ENCODE measurements around the gene SELENOK.
A peak's percentile ranks its signal among the peaks of the same experiment; 100 is the strongest.
"Not testable (repeated sequence)": the region's sequence is repeated elsewhere in the genome, so short reads cannot be mapped to it uniquely, and the experiment has no call there.

Gene SELENOK

GRCh38 chr3:53891497-53892285 lies at the start of gene SELENOK:
TSS of gene SELENOK (minus strand) at chr3:53891859.
- Histone ChIP-seq H3K27me3 (ENCODE audit: insufficient read depth, low read length) (peaks cover 14% of the 10 kb centered on the region; the same call in 1 of the 2 replicates), H3K4me1 (ENCODE audit: control insufficient read depth, insufficient read depth, low read length, unreplicated experiment) (peaks cover 12% of the 10 kb centered on the region), H2AFZ (ENCODE audit: low read length, unreplicated experiment) (peak within 1 kb of the TSS; percentile 86), H3K36me3 (ENCODE audit: insufficient read depth, low read length) (0 out of 2 replicates have a peak, but pooled peaks cover 10% of the 10 kb centered on the region), H3K27ac (ENCODE audit: low read depth, low read length) (peak within 1 kb of the TSS; percentile 87), H3K79me2 (ENCODE audit: control insufficient read depth, insufficient read depth, low read length, unreplicated experiment) (peaks cover 34% of the 10 kb centered on the region), H3K4me3 (ENCODE audit: low read depth, low read length) (peak within 1 kb of the TSS; percentile 97)

DNA sequence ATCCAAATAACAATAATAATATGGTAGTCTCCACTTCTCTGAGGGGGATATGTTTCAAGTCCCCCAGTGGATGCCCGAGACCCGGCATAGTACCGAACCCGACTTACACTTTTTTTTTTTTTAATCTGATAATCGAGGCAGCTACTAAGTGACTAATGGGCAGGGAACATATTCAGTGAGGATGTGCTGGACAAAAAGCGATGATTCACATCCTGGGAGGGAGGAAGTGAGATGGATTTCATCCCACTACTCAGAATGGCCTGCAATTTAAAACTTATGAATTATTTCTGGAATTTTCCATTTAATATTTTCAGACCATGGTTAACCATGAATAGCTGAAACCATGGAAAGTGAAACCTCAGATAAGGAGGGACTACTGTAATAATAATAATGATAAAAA lies 49.5 kb upstream of the SELENOK start:
- no peaks in the 10 kb centered on the region for H3K79me2 ChIP-seq (ENCODE audit: control insufficient read depth, insufficient read depth, low read length, unreplicated experiment)
- no peaks in the 10 kb centered on the region for H3K36me3 ChIP-seq (ENCODE audit: insufficient read depth, low read length)
- no peak overlapping the region for H3K27ac ChIP-seq (ENCODE audit: low read depth, low read length)
- H3K4me3 ChIP-seq (ENCODE audit: low read depth, low read length) = no peak overlapping the region
- H3K4me1 ChIP-seq (ENCODE audit: control insufficient read depth, insufficient read depth, low read length, unreplicated experiment) = peaks cover 13% of the 10 kb centered on the region
- no peaks in the 10 kb centered on the region for H3K27me3 ChIP-seq (ENCODE audit: insufficient read depth, low read length)
- peak overlapping the region; percentile 39 for H2AFZ ChIP-seq (ENCODE audit: low read length, unreplicated experiment)

DNA sequence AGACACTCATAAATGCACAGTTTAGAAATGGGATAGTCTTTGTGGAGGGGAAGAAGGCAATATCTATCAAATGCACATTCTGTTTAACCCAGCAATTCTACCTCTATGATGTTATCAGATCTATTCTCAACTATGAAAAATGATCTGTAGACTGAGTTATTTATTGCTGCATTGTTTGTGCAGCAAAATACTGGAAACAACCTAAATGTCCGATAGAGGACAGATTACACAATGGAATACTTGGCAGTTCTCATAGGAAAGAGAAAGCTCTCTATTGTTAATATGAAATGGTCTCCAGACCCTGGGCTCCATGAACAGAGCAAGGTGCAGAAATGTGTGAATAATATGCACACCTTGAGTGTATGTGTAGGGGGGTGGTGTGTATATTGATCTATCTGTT lies 49.0 kb upstream of the SELENOK start:
- Histone ChIP-seq H2AFZ (ENCODE audit: low read length, unreplicated experiment) (no peak overlapping the region), H3K27me3 (ENCODE audit: insufficient read depth, low read length) (no peaks in the 10 kb centered on the region), H3K27ac (ENCODE audit: low read depth, low read length) (no peak overlapping the region), H3K4me3 (ENCODE audit: low read depth, low read length) (no peak overlapping the region), H3K36me3 (ENCODE audit: insufficient read depth, low read length) (no peaks in the 10 kb centered on the region), H3K79me2 (ENCODE audit: control insufficient read depth, insufficient read depth, low read length, unreplicated experiment) (no peaks in the 10 kb centered on the region), H3K4me1 (ENCODE audit: control insufficient read depth, insufficient read depth, low read length, unreplicated experiment) (peaks cover 13% of the 10 kb centered on the region)

DNA sequence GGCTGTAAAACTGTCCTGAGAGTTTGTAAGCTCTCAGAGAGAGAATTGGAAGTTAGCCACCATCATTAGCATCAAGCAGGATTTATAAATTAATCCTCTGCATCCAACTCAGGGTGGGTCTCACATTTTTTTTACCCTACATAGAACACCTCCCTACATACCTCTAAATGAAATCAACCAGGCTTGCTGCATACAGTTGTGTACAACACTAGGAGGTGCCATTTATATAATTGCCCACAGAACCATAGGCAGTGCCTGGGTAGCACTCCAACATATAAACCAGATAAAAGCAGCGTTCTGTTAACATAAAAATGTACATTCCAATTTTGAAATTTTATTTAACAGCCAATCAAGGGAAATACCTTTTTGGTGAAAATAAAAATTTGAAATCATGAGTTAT lies 48.2 kb upstream of the SELENOK start:
- H3K4me1 ChIP-seq (ENCODE audit: control insufficient read depth, insufficient read depth, low read length, unreplicated experiment) = peaks cover 13% of the 10 kb centered on the region
- H3K4me3 ChIP-seq (ENCODE audit: low read depth, low read length) = no peak overlapping the region
- H3K79me2 ChIP-seq (ENCODE audit: control insufficient read depth, insufficient read depth, low read length, unreplicated experiment) = no peaks in the 10 kb centered on the region
- H3K27ac ChIP-seq (ENCODE audit: low read depth, low read length) = no peak overlapping the region
- H3K36me3 ChIP-seq (ENCODE audit: insufficient read depth, low read length) = no peaks in the 10 kb centered on the region
- H2AFZ ChIP-seq (ENCODE audit: low read length, unreplicated experiment) = no peak overlapping the region
- H3K27me3 ChIP-seq (ENCODE audit: insufficient read depth, low read length) = no peaks in the 10 kb centered on the region

DNA sequence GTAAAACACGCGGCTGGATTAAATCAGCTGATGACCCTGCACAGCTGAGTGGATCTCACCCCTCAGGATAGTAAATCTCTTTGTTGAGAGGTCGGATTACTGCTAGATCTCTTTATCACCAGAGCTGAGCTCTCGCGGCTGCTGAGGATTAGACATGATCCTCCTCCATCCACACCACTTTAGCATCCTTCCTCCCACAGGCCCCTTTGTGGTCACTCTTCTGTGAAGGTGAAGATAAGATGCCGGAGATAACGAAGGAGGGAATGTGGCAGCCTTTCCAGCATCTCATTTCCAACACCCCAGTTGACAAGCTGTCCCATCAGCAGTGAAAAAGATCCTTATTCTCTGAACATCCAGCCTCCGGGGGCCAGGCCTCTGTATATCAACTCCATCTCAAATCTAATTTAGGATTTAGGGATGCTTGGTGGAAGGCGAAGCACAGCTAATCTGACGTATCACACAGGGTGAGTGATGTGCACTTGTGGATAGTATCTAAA lies 47.5 kb upstream of the SELENOK start:
- Histone ChIP-seq H3K4me1 (ENCODE audit: control insufficient read depth, insufficient read depth, low read length, unreplicated experiment) (peaks cover 13% of the 10 kb centered on the region), H3K79me2 (ENCODE audit: control insufficient read depth, insufficient read depth, low read length, unreplicated experiment) (no peaks in the 10 kb centered on the region), H3K36me3 (ENCODE audit: insufficient read depth, low read length) (no peaks in the 10 kb centered on the region), H3K4me3 (ENCODE audit: low read depth, low read length) (no peak overlapping the region), H3K27me3 (ENCODE audit: insufficient read depth, low read length) (no peaks in the 10 kb centered on the region), H3K27ac (ENCODE audit: low read depth, low read length) (no peak overlapping the region), H2AFZ (ENCODE audit: low read length, unreplicated experiment) (no peak overlapping the region)

- no peaks in the 10 kb centered on the region for H3K79me2 ChIP-seq (ENCODE audit: control insufficient read depth, insufficient read depth, low read length, unreplicated experiment)
- H3K27ac ChIP-seq (ENCODE audit: low read depth, low read length) = no peak overlapping the region
- no peaks in the 10 kb centered on the region for H3K36me3 ChIP-seq (ENCODE audit: insufficient read depth, low read length)
- no peak overlapping the region for H3K4me3 ChIP-seq (ENCODE audit: low read depth, low read length)
- H2AFZ ChIP-seq (ENCODE audit: low read length, unreplicated experiment) = no peak overlapping the region
- H3K27me3 ChIP-seq (ENCODE audit: insufficient read depth, low read length) = peaks cover 2% of the 10 kb centered on the region; the same call in 1 of the 2 replicates
- peaks cover 13% of the 10 kb centered on the region for H3K4me1 ChIP-seq (ENCODE audit: control insufficient read depth, insufficient read depth, low read length, unreplicated experiment)
Measured at GRCh38 chr3:53938645-53939044, 47.0 kb upstream of the SELENOK start.

- Histone ChIP-seq H3K27me3 (ENCODE audit: insufficient read depth, low read length) (peaks cover 3% of the 10 kb centered on the region; the same call in 1 of the 2 replicates), H3K36me3 (ENCODE audit: insufficient read depth, low read length) (no peaks in the 10 kb centered on the region), H3K4me1 (ENCODE audit: control insufficient read depth, insufficient read depth, low read length, unreplicated experiment) (peaks cover 8% of the 10 kb centered on the region), H2AFZ (ENCODE audit: low read length, unreplicated experiment) (no peak overlapping the region), H3K4me3 (ENCODE audit: low read depth, low read length) (no peak overlapping the region), H3K27ac (ENCODE audit: low read depth, low read length) (no peak overlapping the region), H3K79me2 (ENCODE audit: control insufficient read depth, insufficient read depth, low read length, unreplicated experiment) (no peaks in the 10 kb centered on the region)
Measured at GRCh38 chr3:53936347-53936746, 44.7 kb upstream of the SELENOK start.

DNA sequence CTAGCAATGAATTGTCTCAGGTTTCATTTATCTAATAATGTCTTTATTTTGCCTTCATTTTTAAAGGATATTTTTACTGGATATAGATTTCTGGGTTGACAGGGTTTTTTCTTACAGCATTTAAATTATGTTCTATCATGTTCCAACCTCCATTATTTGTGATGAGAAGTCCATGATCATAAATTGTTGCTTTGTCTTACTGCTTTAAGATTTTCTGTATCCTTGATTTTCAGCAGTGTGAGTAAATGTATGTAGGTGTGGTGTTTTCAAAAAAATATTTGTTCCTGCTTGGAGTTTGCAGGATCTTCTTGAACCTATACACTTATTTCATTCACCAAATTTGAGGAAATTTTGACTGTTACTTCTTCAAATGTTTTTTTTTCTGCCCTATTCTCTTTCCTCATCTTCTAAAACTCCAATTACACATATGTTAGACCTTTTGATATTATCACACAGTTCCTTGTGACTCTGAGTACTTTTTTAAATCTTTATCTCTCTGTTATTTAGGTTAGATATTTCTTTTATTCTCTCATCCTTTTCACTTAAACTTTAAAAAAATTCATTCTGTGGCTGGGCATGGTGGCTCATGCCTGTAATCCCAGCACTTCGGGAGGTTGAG lies 43.7 kb upstream of the SELENOK start:
- Histone ChIP-seq H3K27ac (ENCODE audit: low read depth, low read length) (no peak overlapping the region), H2AFZ (ENCODE audit: low read length, unreplicated experiment) (no peak overlapping the region), H3K79me2 (ENCODE audit: control insufficient read depth, insufficient read depth, low read length, unreplicated experiment) (no peaks in the 10 kb centered on the region), H3K4me1 (ENCODE audit: control insufficient read depth, insufficient read depth, low read length, unreplicated experiment) (no peaks in the 10 kb centered on the region), H3K27me3 (ENCODE audit: insufficient read depth, low read length) (peaks cover 3% of the 10 kb centered on the region; the same call in 1 of the 2 replicates), H3K36me3 (ENCODE audit: insufficient read depth, low read length) (no peaks in the 10 kb centered on the region), H3K4me3 (ENCODE audit: low read depth, low read length) (no peak overlapping the region)

DNA sequence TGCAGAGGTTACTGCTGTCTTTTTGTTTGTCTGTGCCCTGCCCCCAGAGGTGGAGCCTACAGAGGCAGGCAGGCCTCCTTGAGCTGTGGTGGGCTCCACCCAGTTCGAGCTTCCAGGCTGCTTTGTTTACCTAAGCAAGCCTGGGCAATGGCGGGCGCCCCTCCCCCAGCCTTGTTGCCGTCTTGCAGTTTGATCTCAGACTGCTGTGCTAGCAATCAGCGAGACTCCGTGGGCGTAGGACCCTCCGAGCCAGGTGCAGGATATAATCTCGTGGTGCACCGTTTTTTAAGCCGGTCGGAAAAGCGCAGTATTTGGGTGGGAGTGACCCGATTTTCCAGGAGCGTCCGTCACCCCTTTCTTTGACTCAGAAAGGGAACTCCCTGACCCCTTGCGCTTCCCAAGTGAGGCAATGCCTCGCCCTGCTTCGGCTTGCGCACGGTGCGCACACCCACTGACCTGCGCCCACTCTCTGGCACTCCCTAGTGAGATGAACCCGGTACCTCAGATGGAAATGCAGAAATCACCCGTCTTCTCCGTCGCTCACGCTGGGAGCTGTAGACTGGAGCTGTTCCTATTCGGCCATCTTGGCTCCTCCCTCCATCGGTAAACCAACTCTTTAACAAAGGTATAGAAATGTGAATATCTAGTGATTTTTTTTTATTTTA lies 35.7 kb upstream of the SELENOK start:
- H3K27me3 ChIP-seq (ENCODE audit: insufficient read depth, low read length); H3K79me2 ChIP-seq (ENCODE audit: control insufficient read depth, insufficient read depth, low read length, unreplicated experiment); H2AFZ ChIP-seq (ENCODE audit: low read length, unreplicated experiment); H3K36me3 ChIP-seq (ENCODE audit: insufficient read depth, low read length); H3K4me1 ChIP-seq (ENCODE audit: control insufficient read depth, insufficient read depth, low read length, unreplicated experiment); H3K4me3 ChIP-seq (ENCODE audit: low read depth, low read length); H3K27ac ChIP-seq (ENCODE audit: low read depth, low read length): not testable (repeated sequence)

GRCh38 chr3:53921296-53921695 lies 29.6 kb upstream of the SELENOK start:
- Histone ChIP-seq H3K27ac (ENCODE audit: low read depth, low read length) (no peak overlapping the region), H3K27me3 (ENCODE audit: insufficient read depth, low read length) (peaks cover 36% of the 10 kb centered on the region), H3K36me3 (ENCODE audit: insufficient read depth, low read length) (no peaks in the 10 kb centered on the region), H3K4me1 (ENCODE audit: control insufficient read depth, insufficient read depth, low read length, unreplicated experiment) (no peaks in the 10 kb centered on the region), H3K79me2 (ENCODE audit: control insufficient read depth, insufficient read depth, low read length, unreplicated experiment) (no peaks in the 10 kb centered on the region), H2AFZ (ENCODE audit: low read length, unreplicated experiment) (no peak overlapping the region), H3K4me3 (ENCODE audit: low read depth, low read length) (no peak overlapping the region)

Measured in ACC112 (cell line).